ENCODE data around the gene PEAK3.
"Not testable (repeated sequence)": the region's sequence is repeated elsewhere in the genome, so short reads cannot be mapped to it uniquely, and the experiment has no call there.

PEAK3 gene

DNA sequence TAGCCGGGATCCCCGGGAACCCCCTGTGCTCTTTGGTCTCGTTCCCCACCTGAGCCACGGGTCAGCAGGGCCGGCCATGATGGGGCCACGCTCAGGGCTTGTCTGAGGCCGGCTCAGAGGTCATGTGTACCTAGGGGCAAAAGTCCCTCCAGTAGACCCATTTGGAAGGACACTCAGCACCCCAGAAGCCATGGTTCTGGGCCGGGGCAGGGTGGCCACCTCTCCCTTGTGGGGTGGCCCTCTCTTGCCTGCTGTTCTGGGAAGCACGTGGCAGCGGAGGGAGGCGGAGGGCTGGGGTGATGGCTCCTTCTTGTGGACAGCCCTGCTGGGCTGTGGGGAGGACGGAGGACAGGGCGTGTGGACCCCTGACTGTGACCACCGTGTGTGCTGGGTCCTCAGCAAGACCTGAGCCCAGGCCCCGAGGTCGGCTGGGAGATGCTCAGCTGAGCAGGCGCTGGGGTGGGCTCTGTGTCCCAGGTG lies 6.4 kb upstream of the PEAK3 start:
- no peak for DNase-seq

DNA sequence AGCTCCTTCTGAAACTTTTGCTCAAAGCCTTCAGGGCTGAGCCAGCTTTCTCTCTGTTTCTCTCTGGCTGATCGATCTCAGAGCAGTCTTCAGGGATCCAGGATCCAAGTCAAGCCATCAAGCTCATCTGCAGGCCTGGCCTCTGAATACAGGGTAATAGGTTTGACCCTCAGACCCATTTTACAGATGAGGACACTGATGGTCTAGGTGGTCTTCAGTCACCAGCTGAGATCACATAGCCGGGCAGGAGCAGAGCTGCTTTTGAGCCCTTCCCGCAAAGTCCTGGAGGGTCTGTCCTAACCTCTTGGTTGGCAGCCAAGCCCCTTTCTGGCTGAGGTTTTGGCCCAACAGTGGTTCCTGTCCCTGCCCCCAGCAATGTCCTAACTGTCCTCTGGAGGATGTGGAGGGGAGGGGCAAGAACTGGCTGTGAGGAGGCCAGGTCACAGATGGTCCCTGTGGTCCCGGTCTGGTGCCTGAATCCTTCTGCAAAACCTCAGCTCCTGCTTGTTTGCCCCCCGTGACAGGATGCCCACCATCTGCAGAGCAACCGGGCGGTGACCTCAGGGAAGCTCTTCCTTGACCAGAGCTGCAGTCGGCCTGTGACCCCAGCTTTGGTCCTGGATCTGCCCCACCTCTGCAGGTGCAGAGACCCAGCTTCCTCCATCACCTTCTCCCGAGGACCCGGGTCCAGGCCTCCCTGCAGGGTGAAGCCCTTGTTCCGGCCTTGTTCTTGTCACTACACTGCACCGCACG lies 5.8 kb upstream of the PEAK3 start:
- DNase-seq, result no peak

- no peak for DNase-seq
These were observed 4.6 kb upstream of the PEAK3 start for GRCh38 chr19:2286402-2287140.

- DNase-seq, result no peak
These were observed 2.0 kb upstream of the PEAK3 start for GRCh38 chr19:2283835-2284507.

DNA sequence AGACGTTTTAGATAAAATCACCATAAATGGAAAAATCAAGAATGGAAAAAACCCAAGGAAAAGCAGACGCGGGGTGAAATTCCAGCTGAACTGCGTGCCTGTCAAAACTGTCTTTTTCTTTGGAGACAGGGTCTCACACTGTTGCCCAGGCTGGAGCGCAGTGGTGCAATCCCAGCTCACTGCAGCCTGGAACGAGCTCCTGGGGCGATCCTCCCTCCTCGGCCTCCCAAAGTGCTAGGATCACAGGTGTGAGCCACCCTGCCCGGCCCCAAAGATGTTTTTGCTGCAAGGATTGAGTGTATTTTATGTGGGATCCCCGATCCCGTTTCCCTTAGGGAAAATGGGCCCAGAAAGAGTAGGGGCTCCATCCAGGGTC lies 875 bp upstream of the PEAK3 start:
- no peak for DNase-seq

DNA sequence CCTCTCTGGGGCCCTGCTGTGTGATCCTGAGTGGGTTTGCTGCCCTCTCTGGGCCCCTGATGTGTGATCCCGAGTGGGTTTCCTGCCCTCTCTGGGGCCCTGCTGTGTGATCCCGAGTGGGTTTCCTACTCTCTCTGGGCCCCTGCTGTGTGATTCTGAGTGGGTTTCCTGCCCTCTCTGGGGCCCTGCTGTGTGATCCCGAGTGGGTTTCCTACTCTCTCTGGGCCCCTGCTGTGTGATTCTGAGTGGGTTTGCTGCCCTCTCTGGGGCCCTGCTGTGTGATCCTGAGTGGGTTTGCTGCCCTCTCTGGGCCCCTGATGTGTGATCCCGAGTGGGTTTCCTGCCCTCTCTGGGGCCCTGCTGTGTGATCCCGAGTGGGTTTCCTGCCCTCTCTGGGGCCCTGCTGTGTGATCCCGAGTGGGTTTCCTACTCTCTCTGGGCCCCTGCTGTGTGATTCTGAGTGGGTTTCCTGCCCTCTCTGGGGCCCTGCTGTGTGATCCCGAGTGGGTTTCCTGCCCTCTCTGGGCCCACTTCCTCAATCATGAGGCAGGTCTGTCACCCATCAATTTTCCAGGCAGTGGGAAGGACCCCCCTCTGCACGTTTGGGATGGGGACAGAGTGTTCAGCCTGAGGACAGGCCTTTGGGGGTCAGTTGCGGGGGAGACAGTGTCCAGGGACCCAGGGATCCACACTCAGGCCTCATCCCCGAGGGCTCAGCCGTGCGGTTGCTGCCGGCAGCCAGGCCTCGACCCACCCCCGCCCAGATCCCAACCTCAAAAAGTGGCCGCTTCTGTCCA lies 512 bp downstream of the PEAK3 start:
- not testable (repeated sequence) for DNase-seq

- no peak for DNase-seq
These were observed 1.2 kb downstream of the PEAK3 start for GRCh38 chr19:2280633-2281264.

DNA sequence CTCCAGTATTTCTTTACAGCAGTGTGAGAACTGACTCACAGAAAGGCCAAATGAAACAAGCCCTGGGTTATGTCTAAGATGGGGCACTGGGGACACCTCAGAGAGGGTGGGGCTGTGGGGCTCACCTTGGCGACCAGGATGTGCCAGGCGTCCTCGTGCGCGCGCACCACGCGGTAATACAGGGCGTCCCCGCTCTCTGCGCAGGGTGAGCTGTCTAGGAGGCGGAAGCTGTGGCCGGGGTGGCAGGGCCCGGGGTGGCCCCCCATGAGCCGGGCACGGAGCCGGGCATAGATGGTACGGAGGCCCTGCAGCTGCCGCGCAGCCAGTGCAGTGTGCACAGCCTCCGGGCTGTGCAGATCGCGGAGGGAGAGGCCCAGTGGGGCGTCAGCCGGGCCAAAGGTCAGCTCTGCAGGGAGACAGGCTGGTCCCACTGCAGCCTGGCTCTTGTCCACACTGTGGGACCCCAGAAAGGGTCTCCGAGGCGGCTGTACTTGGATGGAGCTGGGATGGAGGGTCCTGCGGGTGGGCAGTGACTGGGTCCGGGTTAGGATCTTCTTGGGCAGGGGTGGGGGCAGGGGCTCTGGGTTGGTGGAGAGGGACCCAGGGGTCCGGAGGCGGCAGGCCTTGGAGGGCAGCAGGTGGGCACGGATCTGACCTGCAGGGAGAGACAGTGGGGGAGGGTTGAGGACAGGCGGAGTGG lies 3.4 kb downstream of the PEAK3 start:
- DNase-seq, result no peak

- DNase-seq, result no peak
These were observed 4.8 kb downstream of the PEAK3 start for GRCh38 chr19:2277138-2277537.

GRCh38 chr19:2276429-2276986 lies 5.5 kb downstream of the PEAK3 start:
- DNase-seq, result no peak

DNA sequence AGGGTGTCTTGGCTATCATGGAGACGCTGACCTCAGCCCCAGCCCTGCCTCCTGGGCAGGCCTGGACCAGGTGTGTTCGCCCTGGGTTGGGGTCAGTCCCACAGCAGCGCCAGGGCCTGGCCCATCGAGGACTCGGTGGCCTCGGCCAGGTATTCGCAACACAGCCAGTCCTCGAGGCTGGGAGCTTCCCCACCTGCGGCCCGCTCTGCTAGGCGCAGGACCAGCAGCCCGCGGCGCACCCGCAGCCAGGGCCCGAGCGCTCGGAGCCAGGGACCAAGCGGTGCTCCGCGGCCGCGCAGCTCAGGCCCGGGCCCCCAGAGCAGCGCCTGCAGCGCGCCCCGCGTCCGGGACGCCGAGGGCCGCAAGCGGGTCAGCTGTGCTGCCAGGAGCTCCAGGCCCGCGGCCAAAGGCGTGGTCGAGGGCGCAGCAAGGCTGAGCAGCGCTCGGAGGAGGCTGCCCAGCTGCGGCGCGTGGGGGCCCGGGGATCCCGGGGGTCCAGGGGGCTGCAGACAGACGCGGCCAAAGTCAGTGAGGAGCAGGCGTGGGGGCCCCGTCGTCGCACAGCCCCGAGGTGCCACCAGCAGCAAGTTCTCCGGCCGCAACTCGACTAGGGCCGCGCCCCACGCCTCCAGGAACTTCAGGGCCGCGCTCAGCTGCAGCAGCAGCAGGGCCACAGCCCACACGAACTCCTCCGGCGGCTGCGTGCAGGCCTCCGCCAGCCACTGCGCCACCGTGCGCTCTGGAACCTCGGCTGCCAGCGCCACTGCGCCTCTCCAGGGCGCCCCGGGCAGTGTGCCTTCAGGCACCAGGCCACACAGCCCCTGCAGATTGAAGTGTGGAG lies 6.2 kb downstream of the PEAK3 start:
- DNase-seq, result no peak

DNA sequence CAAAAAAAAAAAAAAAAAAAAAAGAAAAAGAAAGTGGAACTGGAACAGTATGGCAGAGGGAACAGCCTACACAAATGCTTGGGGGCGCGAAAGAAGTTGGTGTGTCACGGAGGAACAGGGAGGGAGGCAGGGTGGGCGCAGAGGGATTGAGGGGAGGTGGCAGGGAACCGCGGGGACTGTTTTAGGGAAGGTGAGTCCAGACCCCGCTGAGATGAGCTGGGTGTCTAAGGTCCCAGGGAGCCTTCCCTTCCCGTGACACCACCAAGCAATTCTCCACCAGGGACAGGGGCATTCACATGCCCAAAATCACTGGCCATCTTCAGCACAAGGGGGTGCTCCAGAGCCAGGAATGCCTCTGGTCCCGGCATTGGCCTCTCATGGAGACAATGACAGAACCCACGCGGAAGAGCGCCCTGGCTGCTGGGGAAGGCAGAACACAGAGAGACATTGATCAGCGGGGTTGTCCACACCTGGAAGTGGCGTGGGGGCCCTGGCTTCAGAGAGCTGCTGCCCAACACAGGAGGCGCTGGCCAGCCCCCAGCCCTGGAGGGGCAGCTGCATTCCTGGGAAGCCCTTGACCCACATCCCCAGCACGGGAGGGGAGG lies 6.9 kb downstream of the PEAK3 start:
- peak; percentile 46 for DNase-seq

DNA sequence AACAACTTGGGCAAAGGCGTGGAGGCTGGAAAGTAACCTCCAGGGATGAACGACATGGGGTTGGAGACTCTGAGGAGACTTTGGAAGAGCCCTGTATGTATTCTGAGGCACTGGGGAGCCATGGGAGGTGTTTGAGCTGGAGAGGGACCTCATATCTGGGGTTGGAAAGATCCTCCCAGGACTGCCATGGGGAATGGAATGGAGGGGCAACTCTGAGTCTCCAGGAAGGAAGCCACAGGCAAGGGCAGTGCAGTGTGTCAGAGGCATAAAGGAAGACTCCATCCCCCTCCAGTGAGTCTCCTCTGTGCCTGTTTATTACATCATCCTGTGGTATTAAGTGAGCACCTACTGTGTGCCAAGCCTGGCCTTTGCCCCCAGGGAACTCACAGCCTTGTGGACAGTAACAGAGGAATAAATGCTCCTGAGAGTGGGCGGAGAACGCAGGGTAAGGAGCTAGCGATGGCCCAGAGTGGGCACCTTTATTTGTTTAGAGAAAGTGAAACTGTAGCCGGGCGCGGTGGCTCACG lies 7.7 kb downstream of the PEAK3 start:
- DNase-seq, result no peak

DNA sequence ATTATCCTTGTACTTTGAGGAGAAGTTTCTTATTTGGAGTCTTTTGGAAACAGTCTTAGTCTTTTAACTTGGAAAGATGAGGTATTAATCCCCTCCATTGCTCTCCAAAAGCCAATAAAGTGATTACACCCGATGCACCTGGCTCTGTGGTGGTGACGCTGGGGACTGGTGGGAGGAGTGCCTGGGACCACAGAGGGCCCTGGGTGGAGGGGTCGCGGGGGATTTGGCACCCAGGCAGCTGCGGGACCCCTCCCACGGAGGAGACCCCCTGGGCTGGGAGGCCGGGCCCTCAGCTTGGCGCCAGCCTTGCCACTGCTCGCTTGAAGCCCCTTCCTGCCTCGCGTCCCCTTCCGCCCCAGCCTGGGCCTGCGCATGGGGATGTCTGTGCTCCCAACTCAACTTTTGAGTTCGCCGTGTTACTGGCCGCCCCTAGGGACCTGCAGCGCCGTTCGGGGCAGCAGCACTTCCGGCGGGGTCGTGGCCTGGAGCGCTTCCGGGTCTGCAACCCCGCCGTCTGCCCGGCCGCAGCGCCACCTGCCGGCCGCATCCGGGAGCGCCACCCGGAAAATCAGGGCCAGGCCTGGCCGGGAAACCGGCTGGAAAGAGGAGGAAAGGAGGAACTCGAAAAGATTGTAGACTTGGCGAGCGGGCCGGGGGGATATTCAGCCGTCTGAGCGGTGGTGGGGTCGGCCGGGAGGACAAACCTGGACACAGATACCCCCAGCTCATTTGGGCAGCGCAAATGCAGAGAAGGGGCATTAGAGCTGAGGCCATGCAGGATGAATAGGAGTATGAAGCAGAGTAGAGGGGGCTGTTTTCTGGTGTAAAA lies 8.4 kb downstream of the PEAK3 start:
- peak; percentile 67 for DNase-seq

- DNase-seq, result no peak
These were observed 10.5 kb downstream of the PEAK3 start for GRCh38 chr19:2271234-2272103.

DNA sequence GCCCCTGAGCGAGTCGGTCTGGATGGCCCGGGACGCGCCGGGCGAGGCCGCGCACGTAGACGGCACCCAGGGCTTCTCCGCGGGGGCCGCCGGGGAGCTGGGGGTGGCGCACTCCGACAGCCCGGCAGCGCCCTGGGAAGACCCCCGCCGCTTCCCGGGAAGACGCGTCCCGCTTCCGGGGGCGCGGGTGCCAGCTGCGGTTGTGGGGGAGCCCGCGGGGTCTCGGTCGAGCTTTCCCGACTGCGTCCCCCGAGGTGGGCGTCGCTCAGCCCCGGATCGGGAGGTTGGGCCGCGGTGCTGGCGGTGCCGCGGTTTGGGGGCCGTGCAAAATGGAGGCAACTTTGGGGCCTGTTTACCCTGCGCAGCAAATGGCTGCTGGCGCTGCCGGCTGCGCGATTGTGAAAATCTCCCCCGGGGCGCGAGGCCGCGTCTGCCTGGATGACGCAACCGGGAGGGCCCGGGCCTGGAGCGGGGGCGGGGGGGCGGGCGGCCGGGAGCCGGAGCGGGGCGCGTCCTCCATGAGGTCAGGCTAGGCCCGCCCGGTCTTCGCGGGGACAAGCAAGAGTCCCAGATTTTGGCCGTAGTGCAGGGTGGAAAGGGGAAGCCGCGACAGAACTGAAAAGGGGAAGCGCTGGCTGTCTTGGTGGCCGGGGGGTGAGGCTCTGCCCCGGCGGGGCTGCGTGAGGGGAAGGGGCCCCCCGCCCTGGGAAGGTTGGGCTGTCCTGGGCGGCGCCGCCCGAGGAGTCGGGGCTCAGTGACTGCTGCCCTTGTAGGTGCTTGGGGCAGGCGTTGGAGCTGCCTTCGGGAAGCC lies 11.3 kb downstream of the PEAK3 start:
- DNase-seq, result peak; percentile 68

DNA sequence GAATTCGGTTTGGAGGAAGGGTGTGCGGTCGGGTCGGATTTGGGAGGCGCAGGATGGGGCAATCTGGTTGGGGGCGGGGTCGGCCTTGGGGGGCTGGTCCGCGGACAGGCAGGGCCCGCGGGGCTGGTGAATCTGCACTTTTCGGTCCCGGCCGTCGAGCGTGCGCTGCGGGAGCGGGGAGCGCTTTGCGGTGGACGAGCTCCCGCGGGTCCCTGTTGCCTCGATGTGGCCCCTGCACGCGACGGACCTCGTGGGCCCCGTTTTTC lies 11.9 kb downstream of the PEAK3 start:
- DNase-seq, result peak; percentile 28
